Stromal cell of bone marrow (primary cell): ENCODE measurements around the gene LCN9.
"Not testable (repeated sequence)": the region's sequence is repeated elsewhere in the genome, so short reads cannot be mapped to it uniquely, and the experiment has no call there.

Experiments
- DNase-seq: peaks from one replicate; pipeline ENCODE4 v3.0.0-alpha.2; 2012; ENCODE audit warnings: low read depth

The LCN9 gene

GRCh38 chr9:135662758-135663450 is at the start of gene LCN9:
LCN9 (plus strand) TSS chr9:135663309; CDS start chr9:135663322, 13 bp downstream.
- DNase-seq: no peak

- no peak for DNase-seq
These were observed 48.9 kb upstream of the LCN9 start for GRCh38 chr9:135613946-135614805.

- DNase-seq: no peak
These were observed 48.1 kb upstream of the LCN9 start for GRCh38 chr9:135614821-135615665.

GRCh38 chr9:135615666-135616618 is 47.2 kb upstream of the LCN9 start:
- no peak for DNase-seq

- DNase-seq: no peak
These were observed 46.2 kb upstream of the LCN9 start for GRCh38 chr9:135616619-135617537.

GRCh38 chr9:135617538-135617900 is 45.6 kb upstream of the LCN9 start:
- DNase-seq: no peak

GRCh38 chr9:135617991-135618411 is 45.1 kb upstream of the LCN9 start:
- DNase-seq: no peak

GRCh38 chr9:135618866-135619598 is 44.1 kb upstream of the LCN9 start:
- no peak for DNase-seq

- no peak for DNase-seq
These were observed 43.6 kb upstream of the LCN9 start for GRCh38 chr9:135619599-135619886.

- no peak for DNase-seq
These were observed 42.6 kb upstream of the LCN9 start for GRCh38 chr9:135620558-135620957.

- no peak for DNase-seq
These were observed 40.6 kb upstream of the LCN9 start for GRCh38 chr9:135622415-135623020.

- DNase-seq: no peak
These were observed 38.8 kb upstream of the LCN9 start for GRCh38 chr9:135624282-135624681.

GRCh38 chr9:135632841-135633240 is 30.3 kb upstream of the LCN9 start:
- DNase-seq: no peak

- DNase-seq: not testable (repeated sequence)
These were observed 26.1 kb upstream of the LCN9 start for GRCh38 chr9:135636930-135637530.

- no peak for DNase-seq
These were observed 23.9 kb upstream of the LCN9 start, which contains the start of gene GLT6D1 for GRCh38 chr9:135639196-135639595. GLT6D1 (minus strand) TSS chr9:135639540; CDS start chr9:135639187, 353 bp downstream.

GRCh38 chr9:135641047-135641446 is 22.1 kb upstream of the LCN9 start:
- no peak for DNase-seq

- DNase-seq: no peak
These were observed 21.4 kb upstream of the LCN9 start for GRCh38 chr9:135641745-135642144.

GRCh38 chr9:135644631-135645218 is 18.4 kb upstream of the LCN9 start:
- no peak for DNase-seq
